GM12878 (cell line): Measurements from ENCODE around the gene PROM1. TPM values are rescaled to one million over a fixed set of nuclear protein-coding genes. Genes with fewer than 3 reads are reported as not detected.

ENCODE experiments used
- ATAC-seq: fragments of 200-7000 bp; cut with Tn5 transposase; 3 replicates; pipeline ENCODE4 v1.9.1; 2020; ENCODE audit warnings: mild to moderate bottlenecking, moderate library complexity
- BruUV-seq: library from RNA; stranded (reverse); fragments of 400-500 nt; replicated peaks from 2 replicates; lab custom pipeline; 2021; lab: Mats Ljungman, UMichigan
- CTCF ChIA-PET: fragments of 300-600 bp; sonication (Branson Sonifier 250); formaldehyde crosslinking; extraction: SDS; loops from one replicate; lab custom pipeline; 2021; ENCODE audit warnings: inconsistent platforms; lab: Yijun Ruan, JAX
- POLR2A ChIA-PET: fragments of 350-600 bp; formaldehyde crosslinking; extraction: SDS; loops from one replicate; lab custom pipeline; 2021; ENCODE audit warnings: inconsistent platforms; lab: Charles Lee
- RAD21 ChIA-PET: fragments of 300-600 bp; sonication (Branson Sonifier 250); formaldehyde crosslinking; loops from one replicate; lab custom pipeline; 2023; ENCODE audit warnings: antibody characterized with exemption; ENCODE audit not compliant: unreplicated experiment; lab: Charles Lee
- SMC1A ChIA-PET: fragments of 300-600 bp; sonication (Branson Sonifier 250); formaldehyde crosslinking; loops from one replicate; lab custom pipeline; 2023; ENCODE audit not compliant: unreplicated experiment, uncharacterized antibody; lab: Charles Lee
- DNase-seq: peaks from one replicate; pipeline ENCODE4 v3.0.0-alpha.2; 2011; ENCODE audit warnings: low read depth, low spot score
- FAIRE-seq: peaks from 3 replicates; lab custom pipeline; 2011; peaks lifted over from hg19 to GRCh38; lab: Jason Lieb, UNC
- H2AFZ ChIP-seq: 2 replicates; pipeline ENCODE4 v1.6.0; 2011; ENCODE audit warnings: low read depth, low read length, control low read depth; ENCODE audit not compliant: control insufficient read depth
- H3K27ac ChIP-seq: 2 replicates; pipeline ENCODE4 v1.5.1; 2011; ENCODE audit warnings: control low read depth; ENCODE audit not compliant: control insufficient read depth, insufficient read depth
- H3K27me3 ChIP-seq, 2 experiments: replicated peaks in 1 of 2; 2 replicates each; pipeline versions ENCODE4 v1.6.0 to v1.6.1; 2011; ENCODE audit warnings: low read length in 1 of 2; ENCODE audit not compliant: control insufficient read depth in 2 of 2, insufficient read depth in 2 of 2
- H3K36me3 ChIP-seq, 2 experiments: 2 replicates each; pipeline ENCODE4 v1.5.1; 2011; ENCODE audit warnings: low read length in 1 of 2; ENCODE audit not compliant: control insufficient read depth in 2 of 2, insufficient read depth in 2 of 2
- H3K4me1 ChIP-seq: 2 replicates; pipeline ENCODE4 v1.6.1; 2011; ENCODE audit warnings: mild to moderate bottlenecking, low read length, moderate library complexity, mixed read lengths; ENCODE audit not compliant: control insufficient read depth, insufficient read depth
- H3K4me2 ChIP-seq: 2 replicates; pipeline ENCODE4 v1.6.0; 2011; ENCODE audit warnings: control low read depth; ENCODE audit not compliant: control insufficient read depth, insufficient read depth
- H3K4me3 ChIP-seq: fragments of 200-600 bp; sonication (generic); 2 replicates; pipeline ENCODE4 v1.5.1; 2016
- H3K79me2 ChIP-seq: 2 replicates; pipeline ENCODE4 v1.6.0; 2011; ENCODE audit warnings: low read length; ENCODE audit not compliant: control insufficient read depth, insufficient read depth
- H3K9ac ChIP-seq: 2 replicates; pipeline ENCODE4 v1.8.0; 2011; ENCODE audit warnings: low read length, control low read depth, mixed read lengths; ENCODE audit not compliant: control insufficient read depth, insufficient read depth
- H3K9me3 ChIP-seq: replicated peaks from 3 replicates; pipeline ENCODE4 v1.5.1; 2011; ENCODE audit warnings: mild to moderate bottlenecking, low read length; ENCODE audit not compliant: control insufficient read depth, insufficient read depth
- H4K20me1 ChIP-seq: 2 replicates; pipeline ENCODE4 v1.6.0; 2011; ENCODE audit not compliant: control insufficient read depth, insufficient read depth
- BHLHE40 ChIP-seq, 2 experiments: fragments of 450-650 bp in 1 of 2; IDR thresholded peaks; 2 replicates each; pipeline ENCODE4 v1.6.1; 2011 to 2017; ENCODE audit warnings: low read depth in 2 of 2, borderline replicate concordance in 1 of 2, improper control_type of control experiment in 1 of 2, low read length in 1 of 2, mild to moderate bottlenecking in 1 of 2
- BMI1 ChIP-seq: fragments of 450-650 bp; IDR thresholded peaks from 2 replicates; pipeline ENCODE4 v1.6.1; 2016; ENCODE audit warnings: mild to moderate bottlenecking, moderate library complexity, borderline replicate concordance
- CTCF ChIP-seq, 3 experiments: IDR thresholded peaks in 2 of 3; conservative IDR thresholded peaks in 1 of 3; 2 replicates each; pipeline ENCODE4 v1.5.1; 2011; ENCODE audit warnings: low read depth in 3 of 3, low read length in 3 of 3, mild to moderate bottlenecking in 3 of 3, control low read depth in 2 of 3, moderate library complexity in 2 of 3, inconsistent platforms in 1 of 3, mixed read lengths in 1 of 3; ENCODE audit not compliant: control insufficient read depth in 2 of 3, insufficient read depth in 1 of 3; ENCODE audit errors: extremely low read depth in 1 of 3
- FOXM1 ChIP-seq: IDR thresholded peaks from 2 replicates; pipeline ENCODE4 v1.6.1; 2012; ENCODE audit warnings: low read depth, mild to moderate bottlenecking, inconsistent platforms, low read length, moderate library complexity
- KDM1A ChIP-seq: fragments of 200-600 bp; sonication (generic); IDR thresholded peaks from 2 replicates; pipeline ENCODE4 v1.6.1; 2016; ENCODE audit warnings: borderline replicate concordance
- MTA2 ChIP-seq: fragments of 450-650 bp; IDR thresholded peaks from 2 replicates; pipeline ENCODE4 v1.6.1; 2016; ENCODE audit warnings: low read depth, mild to moderate bottlenecking, moderate library complexity
- NFYA ChIP-seq: IDR thresholded peaks from 2 replicates; pipeline ENCODE4 v1.6.1; 2011; ENCODE audit warnings: low read depth, mild to moderate bottlenecking, low read length, improper control_type of control experiment, borderline replicate concordance
- PBX3 ChIP-seq: IDR thresholded peaks from 2 replicates; pipeline ENCODE4 v1.6.1; 2011; ENCODE audit warnings: mild to moderate bottlenecking, low read depth, low read length, moderate library complexity; ENCODE audit not compliant: insufficient replicate concordance
- POLR2AphosphoS2 ChIP-seq: IDR thresholded peaks from 2 replicates; pipeline ENCODE4 v1.6.1; 2011; ENCODE audit warnings: low read depth, mild to moderate bottlenecking, low read length, improper control_type of control experiment, moderate library complexity
- RAD21 ChIP-seq: IDR thresholded peaks from 2 replicates; pipeline ENCODE4 v1.6.1; 2011; ENCODE audit warnings: mild to moderate bottlenecking, low read depth, low read length, moderate library complexity; ENCODE audit not compliant: insufficient read depth
- RB1 ChIP-seq: fragments of 450-650 bp; formaldehyde crosslinking; IDR thresholded peaks from 2 replicates; pipeline ENCODE4 v1.6.1; 2017; ENCODE audit warnings: mild to moderate bottlenecking, borderline replicate concordance
- TCF3 ChIP-seq: IDR thresholded peaks from 2 replicates; pipeline ENCODE4 v1.6.1; 2012; ENCODE audit warnings: low read depth, mild to moderate bottlenecking, low read length, borderline replicate concordance; ENCODE audit not compliant: insufficient read depth
- WRNIP1 ChIP-seq: IDR thresholded peaks from 2 replicates; pipeline ENCODE4 v1.6.1; 2011; ENCODE audit warnings: low read depth, low read length, improper control_type of control experiment, borderline replicate concordance
- WGBS: methylation state at CpG from one replicate; pipeline ENCODE4 v1.1.6; 2016; ENCODE audit warnings: low lambda C conversion rate; ENCODE audit not compliant: insufficient replicate concordance, insufficient coverage; ENCODE audit errors: missing lambda C conversion rate; 5-methylcytosine and 5-hydroxymethylcytosine counted together
- in situ Hi-C: fragments of 300-500 bp; cut with MboI; formaldehyde crosslinking; loops from 9 replicates; pipeline ENCODE4 v1.14.3; 2018; ENCODE audit warnings: mixed read lengths
- intact Hi-C: fragments of 100-400 bp; cut with micrococcal nuclease; formaldehyde crosslinking; loops from one replicate; pipeline ENCODE4 v1.14.2; 2022; ENCODE audit not compliant: unreplicated experiment
- polyA plus RNA-seq, 11 experiments: library from polyadenylated mRNA; depleted of rRNA in 4 of 11; unstranded in 6 of 11; stranded (reverse) in 5 of 11; fragments of >200 nt; fragmentation: Nextera tagmentation in 4 of 11; fragmentation: Illumina TruSeq in 1 of 11; extraction: Ambion mirVana in 4 of 11; extraction: Trizol in 1 of 11; gene quantifications; 1 replicate in 1 of 11; 2 replicates in 10 of 11; pipeline versions ENCODE4 v1.2.1 to v1.2.3, GENCODE V29; 2011 to 2016; ENCODE audit warnings: inconsistent platforms in 2 of 11, missing spikeins in 2 of 11, low read depth in 1 of 11
- total RNA-seq, 4 experiments: library from RNA; depleted of rRNA in 3 of 4; stranded (reverse); fragments of >200 nt in 3 of 4; fragmentation: Illumina TruSeq in 1 of 4; extraction: Trizol in 1 of 4; gene quantifications; 2 replicates each; pipeline versions ENCODE4 v1.2.1 to v1.2.3, GENCODE V29; 2013 to 2021

Gene PROM1
- total and polyA plus RNA-seq, 10 of the 15 experiments (the other 5 are each of a cell fraction or from before 2014, with no cell fraction given): 0.08 to 0.31 (median 0.18) TPM; not detected in 7

GRCh38 chr4:15995826-15996225 is 88.0 kb downstream of the PROM1 start:
- POLR2A ChIA-PET: no interaction called here

More at GRCh38 chr4:15995826-15996225, 88.0 kb downstream of the PROM1 start:
- no peak overlapping the region for H3K4me3 ChIP-seq
- no peaks in the 10 kb centered on the region for H3K79me2 ChIP-seq
- FAIRE-seq (no peak), DNase-seq (no peak), ATAC-seq (no peak)
- peaks cover 0 to 1% of the 10 kb centered on the region in 2 experiments; a peak in 2 of 4 replicates for H3K27me3 ChIP-seq
- H3K36me3 ChIP-seq: no peaks in the 10 kb centered on the region
- BruUV-seq: no TSS peak
- H3K9ac ChIP-seq: no peak overlapping the region
- ChIA-PET RAD21 (interaction anchor here (1.6 to 3.3 kb wide), 3 partner anchors 40 to 190 kb away, joined by 5 to 17 read pairs (median 11); no protein-coding TSS in a partner anchor), CTCF (interaction anchor here (1.1 to 9.8 kb wide), 4 partner anchors 10 to 189 kb away, joined by 3 to 105 read pairs (median 15); no protein-coding TSS in a partner anchor), SMC1A (interaction anchor here (0.7 to 4.3 kb wide), 4 partner anchors 113 to 240 kb away, joined by 4 to 28 read pairs (median 5); no protein-coding TSS in a partner anchor)
- no peak overlapping the region for H3K27ac ChIP-seq
- intact Hi-C loops (no loop called here), in situ Hi-C loops (no loop called here)
- no peaks in the 10 kb centered on the region for H3K4me1 ChIP-seq
- H3K9me3 ChIP-seq: no peaks in the 10 kb centered on the region
- no peaks in the 10 kb centered on the region for H4K20me1 ChIP-seq
- no peak overlapping the region for H2AFZ ChIP-seq
- no peak overlapping the region for H3K4me2 ChIP-seq
- 26% methylated on average over 3 of the region's 3 CpGs for WGBS
- no peak for TF ChIP-seq WRNIP1
- no peak for TF ChIP-seq RB1
- no peak for TF ChIP-seq CTCF (IDR thresholded peaks at IDR 0.05 in 2 of 3, conservative IDR thresholded peaks at IDR 0.05 in 1 of 3; ENCODE audit: control insufficient read depth in 2 of 3, extremely low read depth in 1 of 3, insufficient read depth in 1 of 3, low read depth in 3 of 3, low read length in 3 of 3)
- no peak for TF ChIP-seq FOXM1
- TF ChIP-seq TCF3: no peak
- TF ChIP-seq RAD21: no peak
- no peak for TF ChIP-seq POLR2AphosphoS2
- no peak for TF ChIP-seq BMI1
- TF ChIP-seq NFYA: no peak
- no peak for TF ChIP-seq KDM1A
- no peak for TF ChIP-seq MTA2
- TF ChIP-seq BHLHE40 (IDR thresholded peaks at IDR 0.05; ENCODE audit: borderline replicate concordance in 1 of 2, low read depth in 2 of 2, low read length in 1 of 2): no peak
- TF ChIP-seq PBX3: no peak
- TF ChIP-seq, all 136 proteins: peak for 0
